GM12878 (cell line): ENCODE measurements around the gene GDE1. TPM values are rescaled to one million over a fixed set of nuclear protein-coding genes. Genes with fewer than 3 reads are reported as not detected.

ENCODE experiments used
- ATAC-seq: fragments of 200-7000 bp; cut with Tn5 transposase; 3 replicates; pipeline ENCODE4 v1.9.1; 2020; ENCODE audit warnings: mild to moderate bottlenecking, moderate library complexity
- BruUV-seq: library from RNA; stranded (reverse); fragments of 400-500 nt; replicated peaks from 2 replicates; lab custom pipeline; 2021; lab: Mats Ljungman, UMichigan
- CTCF ChIA-PET: fragments of 300-600 bp; sonication (Branson Sonifier 250); formaldehyde crosslinking; extraction: SDS; loops from one replicate; lab custom pipeline; 2021; ENCODE audit warnings: inconsistent platforms; lab: Yijun Ruan, JAX
- POLR2A ChIA-PET: fragments of 350-600 bp; formaldehyde crosslinking; extraction: SDS; loops from one replicate; lab custom pipeline; 2021; ENCODE audit warnings: inconsistent platforms; lab: Charles Lee
- RAD21 ChIA-PET: fragments of 300-600 bp; sonication (Branson Sonifier 250); formaldehyde crosslinking; loops from one replicate; lab custom pipeline; 2023; ENCODE audit warnings: antibody characterized with exemption; ENCODE audit not compliant: unreplicated experiment; lab: Charles Lee
- SMC1A ChIA-PET: fragments of 300-600 bp; sonication (Branson Sonifier 250); formaldehyde crosslinking; loops from one replicate; lab custom pipeline; 2023; ENCODE audit not compliant: unreplicated experiment, uncharacterized antibody; lab: Charles Lee
- DNase-seq: peaks from one replicate; pipeline ENCODE4 v3.0.0-alpha.2; 2011; ENCODE audit warnings: low read depth, low spot score
- FAIRE-seq: peaks from 3 replicates; lab custom pipeline; 2011; peaks lifted over from hg19 to GRCh38; lab: Jason Lieb, UNC
- H2AFZ ChIP-seq: 2 replicates; pipeline ENCODE4 v1.6.0; 2011; ENCODE audit warnings: low read depth, low read length, control low read depth; ENCODE audit not compliant: control insufficient read depth
- H3K27ac ChIP-seq: 2 replicates; pipeline ENCODE4 v1.5.1; 2011; ENCODE audit warnings: control low read depth; ENCODE audit not compliant: control insufficient read depth, insufficient read depth
- H3K27me3 ChIP-seq, 2 experiments: replicated peaks in 1 of 2; 2 replicates each; pipeline versions ENCODE4 v1.6.0 to v1.6.1; 2011; ENCODE audit warnings: low read length in 1 of 2; ENCODE audit not compliant: control insufficient read depth in 2 of 2, insufficient read depth in 2 of 2
- H3K36me3 ChIP-seq, 2 experiments: 2 replicates each; pipeline ENCODE4 v1.5.1; 2011; ENCODE audit warnings: low read length in 1 of 2; ENCODE audit not compliant: control insufficient read depth in 2 of 2, insufficient read depth in 2 of 2
- H3K4me1 ChIP-seq: 2 replicates; pipeline ENCODE4 v1.6.1; 2011; ENCODE audit warnings: mild to moderate bottlenecking, low read length, moderate library complexity, mixed read lengths; ENCODE audit not compliant: control insufficient read depth, insufficient read depth
- H3K4me2 ChIP-seq: 2 replicates; pipeline ENCODE4 v1.6.0; 2011; ENCODE audit warnings: control low read depth; ENCODE audit not compliant: control insufficient read depth, insufficient read depth
- H3K4me3 ChIP-seq: fragments of 200-600 bp; sonication (generic); 2 replicates; pipeline ENCODE4 v1.5.1; 2016
- H3K79me2 ChIP-seq: 2 replicates; pipeline ENCODE4 v1.6.0; 2011; ENCODE audit warnings: low read length; ENCODE audit not compliant: control insufficient read depth, insufficient read depth
- H3K9ac ChIP-seq: 2 replicates; pipeline ENCODE4 v1.8.0; 2011; ENCODE audit warnings: low read length, control low read depth, mixed read lengths; ENCODE audit not compliant: control insufficient read depth, insufficient read depth
- H3K9me3 ChIP-seq: replicated peaks from 3 replicates; pipeline ENCODE4 v1.5.1; 2011; ENCODE audit warnings: mild to moderate bottlenecking, low read length; ENCODE audit not compliant: control insufficient read depth, insufficient read depth
- H4K20me1 ChIP-seq: 2 replicates; pipeline ENCODE4 v1.6.0; 2011; ENCODE audit not compliant: control insufficient read depth, insufficient read depth
- NFYA ChIP-seq: IDR thresholded peaks from 2 replicates; pipeline ENCODE4 v1.6.1; 2011; ENCODE audit warnings: low read depth, mild to moderate bottlenecking, low read length, improper control_type of control experiment, borderline replicate concordance
- WGBS: methylation state at CpG from one replicate; pipeline ENCODE4 v1.1.6; 2016; ENCODE audit warnings: low lambda C conversion rate; ENCODE audit not compliant: insufficient replicate concordance, insufficient coverage; ENCODE audit errors: missing lambda C conversion rate; 5-methylcytosine and 5-hydroxymethylcytosine counted together
- in situ Hi-C: fragments of 300-500 bp; cut with MboI; formaldehyde crosslinking; loops from 9 replicates; pipeline ENCODE4 v1.14.3; 2018; ENCODE audit warnings: mixed read lengths
- intact Hi-C: fragments of 100-400 bp; cut with micrococcal nuclease; formaldehyde crosslinking; loops from one replicate; pipeline ENCODE4 v1.14.2; 2022; ENCODE audit not compliant: unreplicated experiment
- polyA plus RNA-seq, 11 experiments: library from polyadenylated mRNA; depleted of rRNA in 4 of 11; unstranded in 6 of 11; stranded (reverse) in 5 of 11; fragments of >200 nt; fragmentation: Nextera tagmentation in 4 of 11; fragmentation: Illumina TruSeq in 1 of 11; extraction: Ambion mirVana in 4 of 11; extraction: Trizol in 1 of 11; gene quantifications; 1 replicate in 1 of 11; 2 replicates in 10 of 11; pipeline versions ENCODE4 v1.2.1 to v1.2.3, GENCODE V29; 2011 to 2016; ENCODE audit warnings: inconsistent platforms in 2 of 11, missing spikeins in 2 of 11, low read depth in 1 of 11
- total RNA-seq, 4 experiments: library from RNA; depleted of rRNA in 3 of 4; stranded (reverse); fragments of >200 nt in 3 of 4; fragmentation: Illumina TruSeq in 1 of 4; extraction: Trizol in 1 of 4; gene quantifications; 2 replicates each; pipeline versions ENCODE4 v1.2.1 to v1.2.3, GENCODE V29; 2013 to 2021
- TF ChIP-seq, protein P1 (sequence below): IDR thresholded peaks from 2 replicates; pipeline ENCODE4 v1.6.1; 2012; ENCODE audit warnings: improper control_type of control experiment, low read depth, low read length; ENCODE audit not compliant: insufficient replicate concordance

GDE1 gene
- total and polyA plus RNA-seq, 10 of the 15 experiments (the other 5 are each of a cell fraction or from before 2014, with no cell fraction given): 14.8 to 31.8 (median 21.0) TPM

GRCh38 chr16:19479302-19479721 is 42.6 kb downstream of the GDE1 start:
- in situ Hi-C loops (no loop called here), intact Hi-C loops (no loop called here)
- POLR2A ChIA-PET: no interaction called here
- Histone ChIP-seq H3K4me3 (no peak overlapping the region), H2AFZ (no peak overlapping the region), H3K79me2 (no peaks in the 10 kb centered on the region), H3K4me1 (no peaks in the 10 kb centered on the region), H3K9ac (no peak overlapping the region), H4K20me1 (no peaks in the 10 kb centered on the region), H3K4me2 (no peak overlapping the region), H3K27me3 (no peaks in the 10 kb centered on the region), H3K9me3 (no peaks in the 10 kb centered on the region), H3K27ac (no peak overlapping the region), H3K36me3 (no peaks in the 10 kb centered on the region)
- CTCF ChIA-PET: interaction anchor here (1.4 kb wide), 1 partner anchor 23 kb away, joined by 4 read pairs; no protein-coding TSS in a partner anchor
- DNase-seq (no peak), ATAC-seq (no peak), FAIRE-seq (no peak)
- no peak for TF ChIP-seq NFYA
- TF ChIP-seq, protein P1, sequence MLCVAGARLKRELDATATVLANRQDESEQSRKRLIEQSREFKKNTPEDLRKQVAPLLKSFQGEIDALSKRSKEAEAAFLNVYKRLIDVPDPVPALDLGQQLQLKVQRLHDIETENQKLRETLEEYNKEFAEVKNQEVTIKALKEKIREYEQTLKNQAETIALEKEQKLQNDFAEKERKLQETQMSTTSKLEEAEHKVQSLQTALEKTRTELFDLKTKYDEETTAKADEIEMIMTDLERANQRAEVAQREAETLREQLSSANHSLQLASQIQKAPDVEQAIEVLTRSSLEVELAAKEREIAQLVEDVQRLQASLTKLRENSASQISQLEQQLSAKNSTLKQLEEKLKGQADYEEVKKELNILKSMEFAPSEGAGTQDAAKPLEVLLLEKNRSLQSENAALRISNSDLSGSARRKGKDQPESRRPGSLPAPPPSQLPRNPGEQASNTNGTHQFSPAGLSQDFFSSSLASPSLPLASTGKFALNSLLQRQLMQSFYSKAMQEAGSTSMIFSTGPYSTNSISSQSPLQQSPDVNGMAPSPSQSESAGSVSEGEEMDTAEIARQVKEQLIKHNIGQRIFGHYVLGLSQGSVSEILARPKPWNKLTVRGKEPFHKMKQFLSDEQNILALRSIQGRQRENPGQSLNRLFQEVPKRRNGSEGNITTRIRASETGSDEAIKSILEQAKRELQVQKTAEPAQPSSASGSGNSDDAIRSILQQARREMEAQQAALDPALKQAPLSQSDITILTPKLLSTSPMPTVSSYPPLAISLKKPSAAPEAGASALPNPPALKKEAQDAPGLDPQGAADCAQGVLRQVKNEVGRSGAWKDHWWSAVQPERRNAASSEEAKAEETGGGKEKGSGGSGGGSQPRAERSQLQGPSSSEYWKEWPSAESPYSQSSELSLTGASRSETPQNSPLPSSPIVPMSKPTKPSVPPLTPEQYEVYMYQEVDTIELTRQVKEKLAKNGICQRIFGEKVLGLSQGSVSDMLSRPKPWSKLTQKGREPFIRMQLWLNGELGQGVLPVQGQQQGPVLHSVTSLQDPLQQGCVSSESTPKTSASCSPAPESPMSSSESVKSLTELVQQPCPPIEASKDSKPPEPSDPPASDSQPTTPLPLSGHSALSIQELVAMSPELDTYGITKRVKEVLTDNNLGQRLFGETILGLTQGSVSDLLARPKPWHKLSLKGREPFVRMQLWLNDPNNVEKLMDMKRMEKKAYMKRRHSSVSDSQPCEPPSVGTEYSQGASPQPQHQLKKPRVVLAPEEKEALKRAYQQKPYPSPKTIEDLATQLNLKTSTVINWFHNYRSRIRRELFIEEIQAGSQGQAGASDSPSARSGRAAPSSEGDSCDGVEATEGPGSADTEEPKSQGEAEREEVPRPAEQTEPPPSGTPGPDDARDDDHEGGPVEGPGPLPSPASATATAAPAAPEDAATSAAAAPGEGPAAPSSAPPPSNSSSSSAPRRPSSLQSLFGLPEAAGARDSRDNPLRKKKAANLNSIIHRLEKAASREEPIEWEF: no peak
- RAD21 ChIA-PET: interaction anchor here (0.7 kb wide), 1 partner anchor 9 kb away, joined by 3 read pairs; no protein-coding TSS in a partner anchor
- BruUV-seq: no TSS peak
- SMC1A ChIA-PET: no interaction called here
- WGBS: 75% methylated on average over 3 of the region's 3 CpGs
